Measurements from ENCODE around the gene IL23A.

The IL23A gene

DNA sequence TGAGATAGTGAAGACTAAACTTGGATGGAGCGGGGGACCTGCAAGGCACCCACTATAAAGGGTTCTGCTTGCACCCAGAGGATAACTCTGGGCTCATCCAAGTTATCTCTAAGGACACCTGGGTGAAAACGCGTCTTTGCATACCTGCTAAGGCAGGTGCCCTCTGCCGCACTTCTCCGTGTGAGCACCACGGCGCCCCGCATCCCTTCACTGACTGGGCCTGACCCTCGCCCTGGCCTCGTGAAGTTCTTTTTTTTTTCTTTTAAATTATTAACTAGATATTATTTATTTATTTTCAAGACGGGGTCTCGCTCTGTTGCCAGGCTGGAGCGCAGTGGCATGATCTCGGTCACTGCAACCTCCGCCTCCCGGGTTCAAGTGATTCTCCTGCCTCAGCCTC, 43.9 kb downstream of the IL23A start:
- H3K27me3 ChIP-seq = no peaks in the 10 kb centered on the region
- peaks cover 0 to 5% (median 0%) of the 10 kb centered on the region in 11 experiments; a peak in 3 of 22 replicates for H3K9me3 ChIP-seq (replicated peaks in 1 of 11)
- H3K4me1 ChIP-seq = peaks cover 0 to 4% (median 0%) of the 10 kb centered on the region in 10 experiments; a peak in 2 of 20 replicates
- no peak for TF ChIP-seq Cebpa-rat (IDR thresholded peaks at IDR 0.05)
- H3K27ac ChIP-seq = no peak overlapping the region
- no peaks in the 10 kb centered on the region for H3K36me3 ChIP-seq
- H3K9ac ChIP-seq = no peak overlapping the region
- no peak overlapping the region for H3K4me2 ChIP-seq
- H4K20me1 ChIP-seq = no peaks in the 10 kb centered on the region
- no peak overlapping the region for H3K4me3 ChIP-seq

DNA sequence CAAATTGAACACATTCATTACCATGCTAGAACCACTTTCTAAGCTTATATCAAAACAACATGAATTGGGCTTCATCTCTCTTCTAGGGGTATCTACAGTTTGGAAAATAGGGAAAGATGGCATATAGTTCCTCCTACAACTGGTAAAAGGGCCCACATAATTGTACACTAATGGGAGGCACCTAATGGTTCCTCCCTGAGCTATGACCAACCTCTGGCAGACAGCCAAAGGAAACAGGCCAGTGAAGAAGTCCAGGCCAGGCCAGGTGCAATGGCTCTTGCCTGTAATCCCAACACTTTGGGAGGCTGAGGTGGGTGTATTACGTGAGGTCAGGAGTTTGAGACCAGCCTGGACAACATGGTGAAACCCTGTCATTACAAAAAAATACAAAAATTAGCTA, 47.2 kb downstream of the IL23A start:
- H3K9me3 ChIP-seq (replicated peaks in 1 of 11) = no peaks in the 10 kb centered on the region
- no peak overlapping the region for H3K4me2 ChIP-seq
- peaks cover 0 to 14% (median 8%) of the 10 kb centered on the region in 10 experiments; a peak in 11 of 20 replicates for H3K4me1 ChIP-seq
- no peak for TF ChIP-seq Cebpa-rat (IDR thresholded peaks at IDR 0.05)
- H3K27me3 ChIP-seq = no peaks in the 10 kb centered on the region
- no peaks in the 10 kb centered on the region for H4K20me1 ChIP-seq
- H3K36me3 ChIP-seq = no peaks in the 10 kb centered on the region
- H3K27ac ChIP-seq = no peak overlapping the region
- no peak overlapping the region for H3K9ac ChIP-seq
- no peak overlapping the region for H3K4me3 ChIP-seq

DNA sequence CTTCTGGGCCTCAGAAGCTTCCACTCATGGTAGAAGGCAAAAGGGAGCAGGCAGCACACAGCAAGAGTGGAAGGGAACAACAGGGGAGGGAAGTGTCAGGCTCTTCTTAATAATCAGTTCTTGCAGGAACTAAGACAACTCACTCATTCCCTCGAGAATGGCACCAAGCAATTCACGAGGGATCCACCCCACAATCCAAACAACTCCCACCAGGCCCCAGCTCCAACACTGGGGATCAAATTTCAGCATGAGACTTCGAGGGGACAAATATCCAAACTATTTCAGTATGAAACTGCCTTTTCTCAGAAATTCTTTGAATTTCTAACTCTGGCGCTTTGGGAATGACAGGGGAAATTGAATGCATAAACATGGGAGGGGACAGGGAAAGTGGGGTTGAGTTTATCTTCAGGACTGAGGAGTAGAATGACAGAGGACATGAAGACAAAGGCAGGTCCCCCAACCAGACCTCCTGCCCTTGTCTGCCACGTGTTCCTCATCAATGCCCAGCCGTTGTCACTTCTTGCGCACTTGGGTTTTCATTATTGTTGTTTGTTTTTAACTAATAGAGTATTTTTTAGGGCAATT, 48.6 kb downstream of the IL23A start:
- no peak for TF ChIP-seq Cebpa-rat (IDR thresholded peaks at IDR 0.05)
- H3K36me3 ChIP-seq = no peaks in the 10 kb centered on the region
- no peaks in the 10 kb centered on the region for H4K20me1 ChIP-seq
- no peak overlapping the region for H3K27ac ChIP-seq
- no peak overlapping the region for H3K9ac ChIP-seq
- H3K4me3 ChIP-seq = no peak overlapping the region
- no peaks in the 10 kb centered on the region for H3K27me3 ChIP-seq
- H3K4me2 ChIP-seq = no peak overlapping the region
- peaks cover 8 to 12% (median 10%) of the 10 kb centered on the region in 11 experiments; a peak in 21 of 22 replicates for H3K9me3 ChIP-seq (replicated peaks in 1 of 11)
- H3K4me1 ChIP-seq = peaks cover 0 to 14% (median 8%) of the 10 kb centered on the region in 10 experiments; a peak in 11 of 20 replicates

DNA sequence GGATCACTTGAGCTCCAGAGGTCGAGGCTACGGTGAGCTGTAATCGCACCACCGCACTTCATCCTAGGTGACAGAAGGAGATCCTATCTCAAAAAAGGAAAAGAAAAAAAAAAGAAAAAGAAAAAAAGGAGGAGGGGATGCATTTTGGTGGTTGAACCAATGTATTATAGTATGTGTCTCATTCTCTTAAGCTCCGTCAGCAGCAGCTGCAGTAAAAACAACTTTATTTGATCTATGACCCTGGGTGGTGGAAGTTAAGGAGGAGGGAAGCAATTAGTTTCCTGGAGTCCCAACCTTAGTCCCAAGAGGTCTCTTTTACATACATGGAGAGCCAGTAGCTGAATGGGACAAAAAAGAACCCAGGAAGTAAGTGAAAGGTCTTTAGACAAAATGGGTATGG, 50.7 kb downstream of the IL23A start:
- H3K4me3 ChIP-seq = no peak overlapping the region
- no peak overlapping the region for H3K9ac ChIP-seq
- TF ChIP-seq Cebpa-rat (IDR thresholded peaks at IDR 0.05) = no peak
- no peaks in the 10 kb centered on the region for H4K20me1 ChIP-seq
- peaks cover 0 to 14% (median 8%) of the 10 kb centered on the region in 10 experiments; a peak in 11 of 20 replicates for H3K4me1 ChIP-seq
- H3K27me3 ChIP-seq = no peaks in the 10 kb centered on the region
- peaks cover 19 to 33% (median 30%) of the 10 kb centered on the region in 11 experiments for H3K9me3 ChIP-seq (replicated peaks in 1 of 11)
- H3K36me3 ChIP-seq = no peaks in the 10 kb centered on the region
- H3K27ac ChIP-seq = no peak overlapping the region
- peak overlapping the region in 6 of 11 experiments; percentile 6 to 48 (median 22); a peak in 10 of 22 replicates for H3K4me2 ChIP-seq

Measured in BLaER1 treated with 17β-estradiol and CSF1 and Interleukin-3, amounts not matched to agents 10 nM and 100 nM (cell line).